Measurements from ENCODE around the gene ATP5IF1.

ATP5IF1 gene

DNA sequence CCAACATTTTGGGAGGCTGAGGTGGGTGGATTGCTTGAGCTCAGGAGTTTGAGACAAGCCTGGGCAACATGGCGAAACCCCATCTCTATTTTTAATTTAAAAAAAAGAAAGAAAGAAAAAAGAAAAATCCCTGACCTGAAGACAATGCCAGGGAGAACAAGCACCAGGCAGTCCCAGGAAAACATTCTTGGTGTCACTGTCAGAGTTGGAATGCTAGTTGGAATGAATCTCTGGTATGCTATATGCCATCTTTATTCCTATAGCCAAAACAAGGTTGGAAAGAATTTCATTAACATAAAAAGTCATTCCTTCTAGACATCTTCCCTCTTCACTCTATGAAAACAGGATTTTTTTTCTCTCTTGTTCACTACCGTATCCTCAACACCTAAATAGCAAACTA is 5.9 kb upstream of the ATP5IF1 start:
- Histone ChIP-seq H3K27ac (ENCODE audit: low read length, poor library complexity, severe bottlenecking) (peak overlapping the region; percentile 59), H2BK120ac (ENCODE audit: low read depth, low read length) (no peak overlapping the region), H4K8ac (ENCODE audit: low read length) (no peak overlapping the region), H2BK5ac (ENCODE audit: low read depth, low read length, poor library complexity, severe bottlenecking) (no peak overlapping the region), H4K91ac (ENCODE audit: low read length) (no peak overlapping the region), H3K4ac (ENCODE audit: low read depth in 1 of 2, low read length in 2 of 2) (no peak overlapping the region), H2BK15ac (ENCODE audit: low read depth, poor library complexity, severe bottlenecking) (no peak overlapping the region), H3K4me3 (ENCODE audit: insufficient read depth in 1 of 2, low read depth in 1 of 2, low read length in 2 of 2) (no peak overlapping the region), H3K14ac (ENCODE audit: low read length in 2 of 2) (no peak overlapping the region), H3K27me3 (ENCODE audit: control insufficient read depth in 1 of 2, insufficient read depth in 1 of 2, low read length in 2 of 2) (no peaks in the 10 kb centered on the region), H3K9me3 (ENCODE audit: control insufficient read depth, low read length) (no peaks in the 10 kb centered on the region), H3K18ac (ENCODE audit: low read depth in 1 of 2, low read length in 2 of 2) (no peak overlapping the region), H2BK12ac (ENCODE audit: low read length in 2 of 2) (no peak overlapping the region), H2AFZ (ENCODE audit: low read depth, low read length) (no peak overlapping the region), H3K9ac (ENCODE audit: low read length) (no peak overlapping the region), H3K36me3 (ENCODE audit: control insufficient read depth in 1 of 2, insufficient read depth in 2 of 2, low read depth in 1 of 2, low read length in 2 of 2) (peaks cover 13 to 52% of the 10 kb centered on the region in 2 experiments), H3K4me2 (ENCODE audit: low read length, poor library complexity, severe bottlenecking) (no peak overlapping the region), H2AK5ac (ENCODE audit: low read length, severe bottlenecking) (no peak overlapping the region), H3K4me1 (ENCODE audit: control insufficient read depth, insufficient read depth, low read depth, low read length) (peaks cover 14% of the 10 kb centered on the region), H3K23ac (ENCODE audit: low read length in 2 of 2) (no peak overlapping the region), H3K79me1 (replicated peaks; ENCODE audit: low read length, poor library complexity, severe bottlenecking) (peaks cover 6% of the 10 kb centered on the region)
- DNase-seq, result no peak
- WGBS, result no CpG with 5 or more reads among the region's 2 CpGs

GRCh38 chr1:28232558-28233263 is 3.2 kb upstream of the ATP5IF1 start, which contains the start of gene DNAJC8:
Gene DNAJC8 (minus strand): TSS chr1:28233029. CDS start chr1:28232998, 31 bp downstream.
- Histone ChIP-seq H3K9ac (ENCODE audit: low read length) (peak within 1 kb of the TSS; percentile 95), H3K4me3 (ENCODE audit: insufficient read depth in 1 of 2, low read depth in 1 of 2, low read length in 2 of 2) (peak within 1 kb of the TSS; percentile 98), H2BK15ac (ENCODE audit: low read depth, poor library complexity, severe bottlenecking) (peak within 1 kb of the TSS; percentile 26), H3K4ac (ENCODE audit: low read depth in 1 of 2, low read length in 2 of 2) (peak within 1 kb of the TSS; percentile 66 to 82), H3K27ac (ENCODE audit: low read length, poor library complexity, severe bottlenecking) (peak within 1 kb of the TSS; percentile 61), H3K18ac (ENCODE audit: low read depth in 1 of 2, low read length in 2 of 2) (peak within 1 kb of the TSS; percentile 64 to 90), H3K14ac (ENCODE audit: low read length in 2 of 2) (peak within 1 kb of the TSS in 1 of 2 experiments; percentile 91), H2BK120ac (ENCODE audit: low read depth, low read length) (no peak within 1 kb of the TSS), H2AFZ (ENCODE audit: low read depth, low read length) (peak within 1 kb of the TSS; percentile 65), H4K91ac (ENCODE audit: low read length) (no peak within 1 kb of the TSS), H3K4me2 (ENCODE audit: low read length, poor library complexity, severe bottlenecking) (peak within 1 kb of the TSS; percentile 76), H3K36me3 (ENCODE audit: control insufficient read depth in 1 of 2, insufficient read depth in 2 of 2, low read depth in 1 of 2, low read length in 2 of 2) (peaks cover 7 to 30% of the 10 kb centered on the region in 2 experiments), H2AK5ac (ENCODE audit: low read length, severe bottlenecking) (peak within 1 kb of the TSS; percentile 35), H4K8ac (ENCODE audit: low read length) (peak within 1 kb of the TSS; percentile 98), H3K9me3 (ENCODE audit: control insufficient read depth, low read length) (no peaks in the 10 kb centered on the region), H3K27me3 (ENCODE audit: control insufficient read depth in 1 of 2, insufficient read depth in 1 of 2, low read length in 2 of 2) (no peaks in the 10 kb centered on the region), H3K79me1 (replicated peaks; ENCODE audit: low read length, poor library complexity, severe bottlenecking) (peaks cover 6% of the 10 kb centered on the region), H3K4me1 (ENCODE audit: control insufficient read depth, insufficient read depth, low read depth, low read length) (peaks cover 17% of the 10 kb centered on the region), H3K23ac (ENCODE audit: low read length in 2 of 2) (no peak within 1 kb of the TSS), H2BK5ac (ENCODE audit: low read depth, low read length, poor library complexity, severe bottlenecking) (no peak within 1 kb of the TSS), H2BK12ac (ENCODE audit: low read length in 2 of 2) (peak within 1 kb of the TSS in 1 of 2 experiments; percentile 15)
- DNase-seq, result peak; percentile 90
- under 1% methylated on average over 34 of the region's 40 CpGs for WGBS

DNA sequence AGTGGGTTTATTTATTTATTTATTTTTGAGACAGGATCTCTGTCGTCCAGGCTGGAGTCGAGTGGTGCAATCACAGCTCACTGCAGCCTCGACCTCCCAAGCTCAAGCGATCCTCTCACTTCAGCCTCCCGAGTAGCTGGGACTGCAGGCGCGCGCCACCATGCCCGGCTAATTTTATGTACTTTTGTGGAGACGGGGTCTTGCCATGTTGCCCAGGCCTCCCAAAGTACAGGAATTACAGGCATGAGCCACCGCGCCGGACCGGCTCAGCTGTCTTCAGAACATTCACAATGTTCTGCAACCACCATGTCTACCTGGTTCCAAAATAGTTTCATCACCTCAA is 2.7 kb upstream of the ATP5IF1 start:
- H2BK120ac ChIP-seq (ENCODE audit: low read depth, low read length), result no peak overlapping the region
- peak overlapping the region; percentile 29 for H2AFZ ChIP-seq (ENCODE audit: low read depth, low read length)
- H3K27me3 ChIP-seq (ENCODE audit: control insufficient read depth in 1 of 2, insufficient read depth in 1 of 2, low read length in 2 of 2), result no peaks in the 10 kb centered on the region
- peaks cover 17% of the 10 kb centered on the region for H3K4me1 ChIP-seq (ENCODE audit: control insufficient read depth, insufficient read depth, low read depth, low read length)
- no peak overlapping the region for H4K8ac ChIP-seq (ENCODE audit: low read length)
- H3K9ac ChIP-seq (ENCODE audit: low read length), result peak overlapping the region; percentile 95
- no peak overlapping the region for H3K23ac ChIP-seq (ENCODE audit: low read length in 2 of 2)
- DNase-seq, result no peak
- H2BK5ac ChIP-seq (ENCODE audit: low read depth, low read length, poor library complexity, severe bottlenecking), result no peak overlapping the region
- H3K4ac ChIP-seq (ENCODE audit: low read depth in 1 of 2, low read length in 2 of 2), result no peak overlapping the region
- no peak overlapping the region for H2BK12ac ChIP-seq (ENCODE audit: low read length in 2 of 2)
- H3K27ac ChIP-seq (ENCODE audit: low read length, poor library complexity, severe bottlenecking), result no peak overlapping the region
- no peak overlapping the region for H3K4me2 ChIP-seq (ENCODE audit: low read length, poor library complexity, severe bottlenecking)
- peaks cover 3 to 30% of the 10 kb centered on the region in 2 experiments for H3K36me3 ChIP-seq (ENCODE audit: control insufficient read depth in 1 of 2, insufficient read depth in 2 of 2, low read depth in 1 of 2, low read length in 2 of 2)
- H2BK15ac ChIP-seq (ENCODE audit: low read depth, poor library complexity, severe bottlenecking), result no peak overlapping the region
- H3K14ac ChIP-seq (ENCODE audit: low read length in 2 of 2), result no peak overlapping the region
- H3K79me1 ChIP-seq (replicated peaks; ENCODE audit: low read length, poor library complexity, severe bottlenecking), result peaks cover 8% of the 10 kb centered on the region
- no peak overlapping the region for H4K91ac ChIP-seq (ENCODE audit: low read length)
- no peak overlapping the region for H2AK5ac ChIP-seq (ENCODE audit: low read length, severe bottlenecking)
- no peak overlapping the region for H3K18ac ChIP-seq (ENCODE audit: low read depth in 1 of 2, low read length in 2 of 2)
- peak overlapping the region in 1 of 2 experiments; percentile 98 for H3K4me3 ChIP-seq (ENCODE audit: insufficient read depth in 1 of 2, low read depth in 1 of 2, low read length in 2 of 2)
- 81% methylated on average over 14 of the region's 14 CpGs for WGBS
- H3K9me3 ChIP-seq (ENCODE audit: control insufficient read depth, low read length), result no peaks in the 10 kb centered on the region

DNA sequence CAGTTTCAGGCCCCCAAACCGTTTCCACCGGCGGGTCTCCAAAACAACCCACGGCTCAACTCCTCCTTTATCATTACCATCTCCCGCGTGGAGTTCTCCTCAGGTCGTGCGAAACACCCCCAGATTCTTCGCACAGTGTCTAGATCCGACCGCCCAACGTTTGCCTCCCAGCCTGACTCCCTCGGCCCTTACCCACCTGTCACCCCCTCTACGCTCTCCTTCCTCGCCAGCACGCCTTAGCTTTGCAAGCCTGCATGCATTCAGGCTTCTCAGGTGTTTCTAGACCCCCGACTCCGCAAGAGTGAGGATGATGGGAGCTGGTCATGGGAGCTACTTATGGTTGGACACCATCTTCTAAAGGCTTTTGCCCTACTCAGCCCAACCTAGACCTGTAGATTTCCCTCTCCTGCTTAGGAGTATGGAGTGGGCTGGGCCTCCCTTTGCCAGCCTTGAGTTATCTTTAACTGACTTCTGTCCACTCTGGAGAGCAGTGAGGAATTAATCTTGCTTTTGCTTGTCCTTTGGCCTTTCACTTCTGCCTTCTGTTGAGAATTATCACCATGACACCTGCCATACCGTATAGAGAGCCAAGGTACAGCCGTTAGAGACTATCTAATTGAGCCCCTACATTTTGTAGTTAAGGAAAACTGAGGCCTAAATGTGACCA is 865 bp downstream of the ATP5IF1 start:
- Histone ChIP-seq H3K14ac (ENCODE audit: low read length in 2 of 2) (peak overlapping the region in 1 of 2 experiments; percentile 98), H3K23ac (ENCODE audit: low read length in 2 of 2) (no peak overlapping the region), H3K9ac (ENCODE audit: low read length) (peak overlapping the region; percentile 93), H3K4me1 (ENCODE audit: control insufficient read depth, insufficient read depth, low read depth, low read length) (peaks cover 12% of the 10 kb centered on the region), H3K79me1 (replicated peaks; ENCODE audit: low read length, poor library complexity, severe bottlenecking) (peaks cover 5% of the 10 kb centered on the region), H2AK5ac (ENCODE audit: low read length, severe bottlenecking) (peak overlapping the region; percentile 36), H2BK120ac (ENCODE audit: low read depth, low read length) (no peak overlapping the region), H3K4ac (ENCODE audit: low read depth in 1 of 2, low read length in 2 of 2) (peak overlapping the region in 1 of 2 experiments; percentile 84), H2AFZ (ENCODE audit: low read depth, low read length) (peak overlapping the region; percentile 18), H4K91ac (ENCODE audit: low read length) (peak overlapping the region; percentile 37), H3K36me3 (ENCODE audit: control insufficient read depth in 1 of 2, insufficient read depth in 2 of 2, low read depth in 1 of 2, low read length in 2 of 2) (peaks cover 0 to 19% of the 10 kb centered on the region in 2 experiments), H2BK12ac (ENCODE audit: low read length in 2 of 2) (no peak overlapping the region), H3K18ac (ENCODE audit: low read depth in 1 of 2, low read length in 2 of 2) (peak overlapping the region; percentile 97 to 99), H3K9me3 (ENCODE audit: control insufficient read depth, low read length) (no peaks in the 10 kb centered on the region), H4K8ac (ENCODE audit: low read length) (peak overlapping the region; percentile 94), H3K4me2 (ENCODE audit: low read length, poor library complexity, severe bottlenecking) (peak overlapping the region; percentile 96), H3K27me3 (ENCODE audit: control insufficient read depth in 1 of 2, insufficient read depth in 1 of 2, low read length in 2 of 2) (no peaks in the 10 kb centered on the region), H3K4me3 (ENCODE audit: insufficient read depth in 1 of 2, low read depth in 1 of 2, low read length in 2 of 2) (peak overlapping the region; percentile 98 to 100), H3K27ac (ENCODE audit: low read length, poor library complexity, severe bottlenecking) (no peak overlapping the region), H2BK5ac (ENCODE audit: low read depth, low read length, poor library complexity, severe bottlenecking) (no peak overlapping the region), H2BK15ac (ENCODE audit: low read depth, poor library complexity, severe bottlenecking) (no peak overlapping the region)
- DNase-seq, result no peak
- WGBS, result 12% methylated on average over 17 of the region's 20 CpGs

Data from mesenchymal stem cell (in vitro differentiated cells and primary cell).